HG02981 (cell line): ENCODE results near the gene YPEL3.

Experiments used
- ATAC-seq: cut with Tn5 transposase; IDR thresholded peaks from one replicate; pipeline ENCODE4 v1.9.1; 2021; ENCODE audit warnings: mild to moderate bottlenecking, moderate library complexity; ENCODE audit not compliant: unreplicated experiment

YPEL3 gene

DNA sequence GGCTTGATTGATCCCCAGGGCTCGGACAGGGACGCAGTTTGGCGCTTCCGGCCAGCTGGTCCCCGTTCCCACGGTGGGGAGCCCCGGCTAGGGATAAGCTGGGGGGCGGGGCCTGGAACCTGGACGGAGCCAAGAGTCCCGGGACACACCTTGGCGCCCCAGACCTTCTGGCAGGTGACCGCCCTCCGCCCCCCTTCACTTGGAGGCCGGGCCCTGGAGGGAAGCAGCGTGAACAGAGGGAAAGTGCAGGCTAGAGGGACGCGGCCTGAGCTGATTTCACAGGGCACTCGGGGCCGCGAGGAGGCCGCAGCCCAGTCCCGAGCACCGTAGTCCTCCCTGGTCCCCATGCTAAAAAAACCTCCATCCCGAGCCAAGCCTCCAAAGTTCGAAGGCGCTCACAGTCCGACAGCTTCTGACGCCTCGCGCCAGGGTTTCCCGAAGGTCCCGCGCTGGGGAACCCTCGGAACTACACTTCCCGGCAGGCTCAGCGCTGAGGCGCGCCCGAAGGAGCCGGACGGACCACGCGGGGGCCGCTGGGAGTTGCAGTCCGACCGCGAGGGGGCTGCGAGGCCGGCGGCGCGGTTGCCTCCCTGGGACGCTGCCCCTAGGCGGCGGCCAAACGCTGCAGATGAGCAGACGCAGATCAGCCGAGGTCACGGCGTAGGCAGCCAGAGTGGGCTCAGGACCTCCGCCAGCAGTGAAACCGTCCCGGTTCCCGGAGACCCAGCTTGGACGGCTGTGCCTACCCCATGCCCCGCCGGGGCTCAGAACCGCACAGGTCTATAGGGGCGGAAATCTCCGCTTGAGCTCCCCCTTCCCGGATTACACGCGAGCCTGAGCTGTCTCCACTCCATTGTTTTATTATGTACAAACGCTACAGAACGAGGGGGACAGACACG is 4.3 kb downstream of the YPEL3 start, which contains the start of gene TBX6:
TBX6 (minus strand) TSS at position 451 of the 899 bp plus-strand sequence. CDS start 731 bp downstream, outside the sequence.
- peak; percentile 67 for ATAC-seq

- ATAC-seq, result no peak
These were observed 5.2 kb downstream of the YPEL3 start for GRCh38 chr16:30090610-30091331.

DNA sequence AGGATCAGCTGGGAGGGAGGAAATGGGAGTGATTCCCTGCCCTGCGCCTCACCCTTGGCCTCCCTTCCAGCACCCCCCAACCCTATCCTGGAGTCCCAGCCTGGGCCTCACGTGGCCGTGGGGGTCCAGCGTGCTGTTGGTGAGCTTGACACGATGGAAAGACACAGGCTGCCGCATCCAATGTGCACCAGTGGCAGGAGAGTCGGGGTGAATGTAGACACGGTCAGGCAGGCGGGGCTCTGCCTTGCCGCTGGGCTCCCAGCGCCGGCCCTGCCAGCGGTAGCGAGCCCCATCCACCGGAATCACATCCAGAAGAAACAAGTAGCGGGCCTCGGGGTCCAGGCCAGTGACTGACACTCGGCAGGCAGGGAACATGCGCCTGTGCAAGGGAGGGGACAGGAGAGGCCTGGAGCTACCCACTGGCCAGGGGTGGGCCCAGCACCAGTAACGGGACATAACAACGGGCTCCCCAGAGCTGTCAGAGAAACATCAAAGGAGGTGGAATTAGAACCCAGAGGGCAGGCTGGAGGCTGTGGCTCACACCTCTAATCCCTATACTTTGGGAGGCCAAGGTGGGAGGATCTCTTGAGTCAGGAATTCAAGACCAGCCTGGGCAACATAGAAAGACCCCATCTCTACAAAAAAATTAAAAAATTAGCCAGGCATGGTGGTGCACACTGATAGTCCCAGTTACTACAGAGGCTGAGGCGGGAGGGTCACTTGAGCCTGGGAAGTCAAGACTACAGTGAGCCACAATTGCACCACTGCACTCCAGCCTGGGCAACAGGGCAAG is 7.0 kb downstream of the YPEL3 start:
- no peak for ATAC-seq

GRCh38 chr16:30088237-30088831 is 7.7 kb downstream of the YPEL3 start:
- ATAC-seq, result no peak

- no peak for ATAC-seq
These were observed 8.7 kb downstream of the YPEL3 start for GRCh38 chr16:30087181-30087898.

GRCh38 chr16:30086291-30087140 is 9.5 kb downstream of the YPEL3 start:
- no peak for ATAC-seq

DNA sequence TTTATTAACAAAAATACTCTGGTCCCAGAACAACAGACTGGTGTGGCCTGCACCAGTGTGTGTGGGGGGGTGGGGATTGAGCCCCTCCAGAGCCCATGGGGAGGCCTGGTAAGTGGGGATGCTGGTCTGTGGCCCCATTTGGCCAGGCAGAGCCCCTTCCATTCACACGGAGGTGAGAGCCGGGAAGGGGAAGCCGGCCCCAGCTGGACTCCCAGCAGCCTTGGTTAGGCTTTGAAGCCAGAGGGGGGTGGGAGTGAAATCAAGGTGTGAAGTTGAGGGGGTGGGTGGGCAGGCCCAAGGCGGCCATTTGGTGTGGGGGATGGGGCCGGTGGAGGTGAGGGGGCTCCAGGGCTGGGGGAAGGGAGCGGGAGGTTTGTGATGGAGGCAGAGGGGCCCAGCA is 10.2 kb downstream of the YPEL3 start:
- no peak for ATAC-seq

DNA sequence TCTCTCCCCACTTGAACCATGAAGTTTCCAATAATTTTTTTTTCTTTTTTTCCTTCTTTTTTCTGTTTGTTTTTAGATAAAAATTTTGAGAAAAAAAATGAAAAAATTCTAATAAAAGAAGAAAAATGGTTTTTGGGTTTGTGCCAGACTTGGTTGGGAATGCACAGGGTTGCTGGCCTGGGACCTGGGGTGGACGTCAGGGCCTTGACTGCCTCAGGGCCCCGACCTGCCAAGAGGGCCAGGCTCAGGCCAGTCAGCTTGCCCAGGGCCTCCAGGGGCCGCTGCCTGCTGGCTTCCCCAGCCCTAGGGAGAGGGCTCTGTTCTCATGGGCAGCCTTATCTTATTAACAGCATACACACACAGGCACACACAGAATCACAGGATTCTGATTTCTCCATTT is 10.8 kb downstream of the YPEL3 start:
- ATAC-seq, result no peak

DNA sequence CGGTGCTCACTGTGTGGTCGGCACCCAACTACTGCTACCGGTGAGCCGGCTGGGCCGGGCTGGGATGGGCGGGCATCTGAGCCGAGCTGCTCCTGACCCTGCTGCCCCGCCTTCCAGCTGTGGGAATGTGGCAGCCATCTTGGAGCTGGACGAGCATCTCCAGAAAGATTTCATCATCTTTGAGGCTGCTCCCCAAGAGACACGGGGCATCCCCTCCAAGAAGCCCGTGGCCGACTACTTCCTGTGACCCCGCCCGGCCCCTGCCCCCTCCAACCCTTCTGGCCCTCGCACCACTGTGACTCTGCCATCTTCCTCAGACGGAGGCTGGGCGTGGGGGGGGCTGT is 11.2 kb downstream of the YPEL3 start:
- ATAC-seq, result no peak

DNA sequence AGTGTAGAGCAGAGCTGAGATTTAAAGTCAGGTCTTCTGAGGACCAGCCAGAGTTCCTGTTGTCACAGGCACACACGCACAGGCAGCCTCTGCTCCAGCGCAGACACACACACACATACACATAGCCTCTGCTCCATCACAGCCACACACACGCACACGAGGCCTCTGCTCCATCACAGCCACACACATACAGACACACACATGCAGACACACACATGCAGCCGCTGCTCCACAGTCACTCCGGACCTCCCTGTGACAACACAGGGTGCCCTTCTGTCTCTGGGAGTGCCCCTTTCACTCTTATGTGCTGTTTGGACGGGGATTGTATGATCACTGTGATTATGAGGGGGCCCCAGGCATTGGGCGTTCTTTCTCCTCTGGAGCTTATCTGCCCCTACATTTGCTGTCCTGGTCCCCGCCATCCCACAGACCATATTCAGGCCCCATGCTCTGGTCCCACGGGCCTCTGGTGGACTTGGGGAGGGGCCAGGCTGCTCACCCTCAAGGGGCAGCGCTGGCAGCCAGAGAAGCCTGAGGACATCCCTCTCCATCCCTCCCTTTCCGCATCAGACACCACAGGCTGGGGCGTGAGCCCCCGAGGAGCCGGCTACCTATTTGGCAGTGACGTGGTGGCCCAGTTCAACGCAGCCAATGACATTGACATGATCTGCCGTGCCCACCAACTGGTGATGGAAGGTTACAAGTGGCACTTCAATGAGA is 11.8 kb downstream of the YPEL3 start:
- ATAC-seq, result no peak

DNA sequence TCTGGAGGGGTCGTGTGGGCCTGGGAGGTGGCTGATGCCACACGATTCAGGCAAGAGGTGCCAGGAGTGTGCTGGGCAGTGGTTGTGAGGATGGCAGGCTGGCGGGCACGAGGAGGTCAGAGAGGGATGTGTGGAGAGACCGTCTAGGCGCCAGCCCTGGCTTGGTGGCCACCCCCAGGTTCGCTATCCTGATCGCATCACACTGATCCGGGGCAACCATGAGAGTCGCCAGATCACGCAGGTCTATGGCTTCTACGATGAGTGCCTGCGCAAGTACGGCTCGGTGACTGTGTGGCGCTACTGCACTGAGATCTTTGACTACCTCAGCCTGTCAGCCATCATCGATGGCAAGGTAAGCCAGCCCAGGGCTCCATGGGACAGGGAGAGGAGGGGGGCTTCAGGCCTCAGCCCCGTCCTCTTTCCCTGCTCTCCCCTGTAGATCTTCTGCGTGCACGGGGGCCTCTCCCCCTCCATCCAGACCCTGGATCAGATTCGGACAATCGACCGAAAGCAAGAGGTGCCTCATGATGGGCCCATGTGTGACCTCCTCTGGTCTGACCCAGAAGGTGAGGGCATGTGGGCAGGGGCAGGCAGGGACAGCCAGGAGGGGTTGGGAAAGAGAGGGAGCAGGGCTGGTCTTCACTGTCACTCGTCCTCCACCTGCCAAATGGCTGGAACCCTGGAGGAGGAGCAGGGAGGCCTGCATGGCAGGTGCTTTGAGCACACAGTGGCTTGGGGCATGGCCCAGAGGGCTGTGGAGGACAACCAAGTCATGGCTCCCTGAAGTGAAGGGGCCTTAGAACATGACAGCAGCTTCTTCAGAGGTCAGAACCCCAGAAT is 12.6 kb downstream of the YPEL3 start:
- no peak for ATAC-seq

DNA sequence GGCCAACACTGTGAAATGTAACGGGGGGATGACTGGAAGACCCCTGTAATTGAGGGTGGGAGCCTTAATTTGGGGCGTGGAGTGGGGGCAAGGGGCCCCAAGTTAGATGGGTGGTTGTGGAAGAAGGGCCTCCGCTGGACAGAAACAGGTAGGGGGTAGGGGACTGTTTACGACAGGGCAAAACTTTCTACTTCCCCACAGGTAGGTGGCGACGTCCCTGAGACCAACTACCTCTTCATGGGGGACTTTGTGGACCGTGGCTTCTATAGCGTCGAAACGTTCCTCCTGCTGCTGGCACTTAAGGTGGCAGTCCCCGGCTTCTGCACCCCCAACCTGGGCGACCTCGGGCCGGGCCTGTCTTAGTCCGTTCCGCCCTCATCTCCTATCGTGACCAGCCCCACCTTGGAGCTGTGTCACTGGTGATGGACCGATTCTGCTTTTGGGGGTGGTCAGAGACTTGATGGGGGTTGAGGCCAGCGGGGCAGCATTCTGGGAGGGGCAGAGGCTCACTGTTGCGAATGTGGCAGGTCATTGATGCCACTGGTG is 13.4 kb downstream of the YPEL3 start:
- no peak for ATAC-seq

DNA sequence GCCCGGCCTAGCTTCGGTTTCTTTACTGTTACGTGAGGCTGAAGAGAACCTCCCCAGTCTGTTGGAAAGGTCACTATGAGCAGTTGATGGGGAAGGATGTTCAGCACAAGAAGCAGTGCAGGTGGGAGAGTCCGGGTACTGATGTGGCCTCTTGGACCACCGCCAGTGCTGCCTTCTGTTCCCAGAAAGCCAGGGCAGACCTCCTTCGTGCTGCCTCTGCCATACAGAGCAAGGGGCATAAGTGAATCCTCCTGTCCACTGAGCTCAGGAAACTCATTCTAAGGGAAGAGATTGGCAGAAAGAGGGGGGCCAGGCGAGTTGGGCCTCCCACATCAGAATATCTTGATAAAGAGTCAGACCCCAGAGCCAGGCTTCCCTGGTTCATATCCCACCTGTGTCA is 16.5 kb downstream of the YPEL3 start:
- no peak for ATAC-seq

- ATAC-seq, result no peak
These were observed 17.3 kb downstream of the YPEL3 start for GRCh38 chr16:30078744-30079143.

- ATAC-seq, result no peak
These were observed 18.4 kb downstream of the YPEL3 start for GRCh38 chr16:30077656-30078055.

- peak; percentile 21 for ATAC-seq
These were observed 19.7 kb downstream of the YPEL3 start for GRCh38 chr16:30076276-30076791.

DNA sequence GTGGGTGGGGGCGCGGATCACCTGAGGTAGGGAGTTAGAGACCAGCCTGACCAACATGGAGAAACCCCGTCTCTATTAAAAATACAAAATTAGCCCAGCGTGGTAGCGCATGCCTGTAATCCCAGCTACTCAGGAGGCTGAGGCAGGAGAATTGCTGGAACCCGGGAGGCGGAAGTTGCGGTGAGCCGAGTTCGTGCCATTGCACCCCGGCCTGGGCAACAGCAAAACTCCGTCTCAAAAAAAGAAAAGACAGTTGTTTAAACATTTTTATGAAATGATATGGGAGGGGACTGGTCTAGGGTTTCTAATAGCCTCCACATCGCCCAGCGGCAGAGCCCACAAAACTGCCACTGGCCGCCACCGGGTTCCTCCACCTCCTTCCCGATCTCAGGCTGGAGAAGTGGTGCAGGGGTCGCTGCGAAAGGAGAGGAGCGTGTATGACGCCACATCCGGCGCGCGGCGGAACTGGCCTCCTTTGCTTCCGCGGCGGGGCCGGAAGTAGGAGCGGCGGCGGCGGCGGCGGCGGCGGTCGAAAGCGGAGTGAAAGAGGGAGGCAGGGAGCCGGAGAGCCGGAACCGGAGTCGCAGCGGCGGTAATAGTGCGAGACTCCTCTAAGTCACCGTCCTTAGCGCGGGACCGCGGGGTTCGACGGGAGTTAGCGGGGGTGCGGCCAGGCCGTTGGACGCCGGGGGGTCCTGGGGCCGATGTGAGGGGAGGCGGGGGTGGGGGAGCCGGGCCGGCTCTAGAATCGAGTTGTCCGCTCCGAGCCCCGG is 20.3 kb downstream of the YPEL3 start, which contains the start of gene PPP4C:
PPP4C (plus strand) TSS at position 492 of the 773 bp plus-strand sequence. CDS start 384 bp downstream, outside the sequence.
- peak; percentile 76 for ATAC-seq
